HepG2 (cell line): ENCODE results near the gene VAMP2. TPM values are rescaled to one million over a fixed set of nuclear protein-coding genes. Genes with fewer than 3 reads are reported as not detected.

Experiments used
- CHD4 ChIP-seq: fragments of 200-600 bp; sonication (generic); IDR thresholded peaks from 2 replicates; pipeline ENCODE4 v1.7.0; 2017; ENCODE audit warnings: mild to moderate bottlenecking, low read length, borderline replicate concordance
- JUNB ChIP-seq: sonication (generic); formaldehyde crosslinking; IDR thresholded peaks from 2 replicates; pipeline ENCODE4 v1.8.0; 2022; ENCODE audit warnings: missing genetic modification reagents, mild to moderate bottlenecking, borderline replicate concordance
- KAT8 ChIP-seq: IDR thresholded peaks from 2 replicates; pipeline ENCODE4 v1.6.1; 2016; ENCODE audit warnings: missing genetic modification reagents, missing compliant biosample characterization
- KMT2B ChIP-seq: IDR thresholded peaks from 2 replicates; pipeline ENCODE4 v1.6.1; 2016; ENCODE audit warnings: missing genetic modification reagents, missing compliant biosample characterization
- MAFK ChIP-seq, 2 experiments: IDR thresholded peaks in 1 of 2; conservative IDR thresholded peaks in 1 of 2; 2 replicates each; pipeline ENCODE4 v1.6.1; 2011; ENCODE audit warnings: improper control_type of control experiment in 2 of 2, low read length in 2 of 2
- NAIF1 ChIP-seq: sonication (generic); formaldehyde crosslinking; IDR thresholded peaks from 2 replicates; pipeline ENCODE4 v1.5.0; 2020; ENCODE audit warnings: mild to moderate bottlenecking, missing genetic modification reagents, borderline replicate concordance
- SALL1 ChIP-seq: sonication (generic); formaldehyde crosslinking; IDR thresholded peaks from 2 replicates; pipeline ENCODE4 v1.8.0; 2022; ENCODE audit warnings: mild to moderate bottlenecking, missing genetic modification reagents
- SNAI1 ChIP-seq: sonication (generic); formaldehyde crosslinking; IDR thresholded peaks from 2 replicates; pipeline ENCODE4 v1.5.0; 2020; ENCODE audit warnings: mild to moderate bottlenecking, missing genetic modification reagents, borderline replicate concordance
- SRF ChIP-seq: IDR thresholded peaks from 2 replicates; pipeline ENCODE4 v1.6.1; 2011; ENCODE audit warnings: mild to moderate bottlenecking, low read depth, low read length, moderate library complexity
- ZKSCAN1 ChIP-seq: fragments of 150-350 bp; IDR thresholded peaks from 2 replicates; pipeline ENCODE4 v1.6.1; 2014; ENCODE audit warnings: low read length
- ZNF282 ChIP-seq: fragments of 450-650 bp; IDR thresholded peaks from 2 replicates; pipeline ENCODE4 v1.6.1; 2018; ENCODE audit not compliant: partially characterized antibody
- ZNF468 ChIP-seq: sonication (generic); formaldehyde crosslinking; IDR thresholded peaks from 2 replicates; pipeline ENCODE4 v1.8.0; 2022; ENCODE audit warnings: mild to moderate bottlenecking, moderate library complexity, missing genetic modification reagents
- ZNF703 ChIP-seq: sonication (generic); formaldehyde crosslinking; IDR thresholded peaks from 2 replicates; pipeline ENCODE4 v1.5.1; 2020; ENCODE audit warnings: missing genetic modification reagents, mild to moderate bottlenecking, moderate library complexity, borderline replicate concordance
- ZSCAN31 ChIP-seq: sonication (generic); formaldehyde crosslinking; IDR thresholded peaks from 2 replicates; pipeline ENCODE4 v1.5.0; 2020; ENCODE audit warnings: low read depth, mild to moderate bottlenecking, missing genetic modification reagents
- polyA plus RNA-seq, 8 experiments: library from polyadenylated mRNA; depleted of rRNA in 3 of 8; stranded (reverse) in 7 of 8; unstranded in 1 of 8; fragments of >200 nt; fragmentation: Illumina TruSeq in 4 of 8; extraction: Trizol in 4 of 8; gene quantifications; 2 replicates each; pipeline versions ENCODE4 v1.2.1 to v1.2.3, GENCODE V29; 2011 to 2016; ENCODE audit warnings: low read depth in 4 of 8, missing spikeins in 1 of 8, mixed read lengths in 1 of 8; ENCODE audit not compliant: insufficient read depth in 1 of 8
- total RNA-seq, 5 experiments: library from RNA; depleted of rRNA; stranded (reverse); fragments of >200 nt; fragmentation: Illumina TruSeq; extraction: Trizol; gene quantifications; 2 replicates each; pipeline ENCODE4 v1.2.3, GENCODE V29; 2016; ENCODE audit warnings: low read depth in 1 of 5
- TF ChIP-seq, protein P1 (sequence below): sonication (generic); formaldehyde crosslinking; IDR thresholded peaks from 2 replicates; pipeline ENCODE4 v1.5.0; 2020; ENCODE audit warnings: missing genetic modification reagents, mild to moderate bottlenecking, borderline replicate concordance
- TF ChIP-seq, protein P2 (sequence below): IDR thresholded peaks from 2 replicates; pipeline ENCODE4 v1.6.1; 2016; ENCODE audit warnings: low read depth, missing genetic modification reagents, missing compliant biosample characterization
- TF ChIP-seq, protein P3 (sequence below): sonication (generic); formaldehyde crosslinking; IDR thresholded peaks from 2 replicates; pipeline ENCODE4 v1.4.0; 2020; ENCODE audit warnings: low read depth, mild to moderate bottlenecking, missing genetic modification reagents
- TF ChIP-seq, protein P4 (sequence below): IDR thresholded peaks from 2 replicates; pipeline ENCODE4 v1.6.1; 2016; ENCODE audit warnings: control low read depth
- TF ChIP-seq, protein P5 (sequence below): sonication (generic); formaldehyde crosslinking; IDR thresholded peaks from 2 replicates; pipeline ENCODE4 v1.8.0; 2022; ENCODE audit warnings: low read depth, missing genetic modification reagents

VAMP2 gene
- total and polyA plus RNA-seq, 2 of the 13 experiments (the other 11 are each of a cell fraction or from before 2014, with no cell fraction given): 3.9 to 17.2 TPM

DNA sequence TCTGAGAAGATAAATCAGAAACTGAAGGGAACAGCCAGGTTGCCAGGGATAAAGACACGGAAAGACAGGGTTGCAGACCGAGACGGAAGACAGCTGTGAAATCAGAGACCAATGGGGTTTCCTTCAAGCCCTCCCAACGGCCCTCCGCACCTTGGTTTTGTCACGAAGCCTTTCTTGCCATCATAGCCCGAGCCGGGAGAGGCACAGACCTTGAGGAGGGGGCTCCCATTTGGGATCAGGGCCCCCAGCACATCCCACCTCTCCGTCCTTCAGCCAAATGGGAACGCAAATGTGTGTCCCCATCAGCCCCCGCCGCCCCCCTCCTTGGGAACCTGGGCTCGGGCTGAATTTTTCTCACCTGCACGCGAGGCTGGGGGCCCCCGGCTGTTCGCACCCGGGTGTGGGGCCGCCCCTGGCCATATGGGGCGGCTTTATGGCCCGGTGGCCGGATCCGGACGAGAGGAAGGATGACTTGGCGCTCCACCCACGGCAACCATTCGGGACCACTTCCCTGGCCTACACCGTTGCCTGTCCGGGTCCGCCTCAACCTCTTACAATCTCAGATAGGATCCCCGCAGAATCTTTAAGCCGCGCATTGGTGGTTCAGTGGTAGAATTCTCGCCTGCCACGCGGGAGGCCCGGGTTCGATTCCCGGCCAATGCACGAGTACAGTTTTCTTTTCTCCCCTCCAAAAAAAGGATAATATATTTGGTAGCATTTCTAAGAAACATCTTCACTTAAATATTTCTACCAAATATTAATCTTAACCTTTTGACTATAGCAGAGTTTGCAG, 37.4 kb downstream of the VAMP2 start (continued):
- TF ChIP-seq, protein P1, sequence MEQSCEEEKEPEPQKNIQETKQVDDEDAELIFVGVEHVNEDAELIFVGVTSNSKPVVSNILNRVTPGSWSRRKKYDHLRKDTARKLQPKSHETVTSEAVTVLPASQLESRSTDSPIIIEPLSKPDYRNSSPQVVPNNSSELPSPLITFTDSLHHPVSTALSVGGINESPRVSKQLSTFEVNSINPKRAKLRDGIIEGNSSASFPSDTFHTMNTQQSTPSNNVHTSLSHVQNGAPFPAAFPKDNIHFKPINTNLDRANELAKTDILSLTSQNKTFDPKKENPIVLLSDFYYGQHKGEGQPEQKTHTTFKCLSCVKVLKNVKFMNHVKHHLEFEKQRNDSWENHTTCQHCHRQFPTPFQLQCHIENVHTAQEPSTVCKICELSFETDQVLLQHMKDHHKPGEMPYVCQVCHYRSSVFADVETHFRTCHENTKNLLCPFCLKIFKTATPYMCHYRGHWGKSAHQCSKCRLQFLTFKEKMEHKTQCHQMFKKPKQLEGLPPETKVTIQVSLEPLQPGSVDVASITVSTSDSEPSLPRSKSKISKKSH: no peak
- peak; percentile 38; the same call in 1 of the 2 replicates for TF ChIP-seq KAT8
- TF ChIP-seq NAIF1: 0 out of 2 replicates have a peak, but pooled peaks have one; percentile 37
- TF ChIP-seq KMT2B (CRISPR knock-in tag): no peak
- TF ChIP-seq ZNF468: no peak
- no peak for TF ChIP-seq JUNB (CRISPR knock-in tag)
- no peak for TF ChIP-seq ZSCAN31 (CRISPR knock-in tag)
- peak; percentile 47; the same call in 1 of the 2 replicates for TF ChIP-seq SALL1 (CRISPR knock-in tag)
- no peak for TF ChIP-seq ZKSCAN1
- TF ChIP-seq, protein P2, sequence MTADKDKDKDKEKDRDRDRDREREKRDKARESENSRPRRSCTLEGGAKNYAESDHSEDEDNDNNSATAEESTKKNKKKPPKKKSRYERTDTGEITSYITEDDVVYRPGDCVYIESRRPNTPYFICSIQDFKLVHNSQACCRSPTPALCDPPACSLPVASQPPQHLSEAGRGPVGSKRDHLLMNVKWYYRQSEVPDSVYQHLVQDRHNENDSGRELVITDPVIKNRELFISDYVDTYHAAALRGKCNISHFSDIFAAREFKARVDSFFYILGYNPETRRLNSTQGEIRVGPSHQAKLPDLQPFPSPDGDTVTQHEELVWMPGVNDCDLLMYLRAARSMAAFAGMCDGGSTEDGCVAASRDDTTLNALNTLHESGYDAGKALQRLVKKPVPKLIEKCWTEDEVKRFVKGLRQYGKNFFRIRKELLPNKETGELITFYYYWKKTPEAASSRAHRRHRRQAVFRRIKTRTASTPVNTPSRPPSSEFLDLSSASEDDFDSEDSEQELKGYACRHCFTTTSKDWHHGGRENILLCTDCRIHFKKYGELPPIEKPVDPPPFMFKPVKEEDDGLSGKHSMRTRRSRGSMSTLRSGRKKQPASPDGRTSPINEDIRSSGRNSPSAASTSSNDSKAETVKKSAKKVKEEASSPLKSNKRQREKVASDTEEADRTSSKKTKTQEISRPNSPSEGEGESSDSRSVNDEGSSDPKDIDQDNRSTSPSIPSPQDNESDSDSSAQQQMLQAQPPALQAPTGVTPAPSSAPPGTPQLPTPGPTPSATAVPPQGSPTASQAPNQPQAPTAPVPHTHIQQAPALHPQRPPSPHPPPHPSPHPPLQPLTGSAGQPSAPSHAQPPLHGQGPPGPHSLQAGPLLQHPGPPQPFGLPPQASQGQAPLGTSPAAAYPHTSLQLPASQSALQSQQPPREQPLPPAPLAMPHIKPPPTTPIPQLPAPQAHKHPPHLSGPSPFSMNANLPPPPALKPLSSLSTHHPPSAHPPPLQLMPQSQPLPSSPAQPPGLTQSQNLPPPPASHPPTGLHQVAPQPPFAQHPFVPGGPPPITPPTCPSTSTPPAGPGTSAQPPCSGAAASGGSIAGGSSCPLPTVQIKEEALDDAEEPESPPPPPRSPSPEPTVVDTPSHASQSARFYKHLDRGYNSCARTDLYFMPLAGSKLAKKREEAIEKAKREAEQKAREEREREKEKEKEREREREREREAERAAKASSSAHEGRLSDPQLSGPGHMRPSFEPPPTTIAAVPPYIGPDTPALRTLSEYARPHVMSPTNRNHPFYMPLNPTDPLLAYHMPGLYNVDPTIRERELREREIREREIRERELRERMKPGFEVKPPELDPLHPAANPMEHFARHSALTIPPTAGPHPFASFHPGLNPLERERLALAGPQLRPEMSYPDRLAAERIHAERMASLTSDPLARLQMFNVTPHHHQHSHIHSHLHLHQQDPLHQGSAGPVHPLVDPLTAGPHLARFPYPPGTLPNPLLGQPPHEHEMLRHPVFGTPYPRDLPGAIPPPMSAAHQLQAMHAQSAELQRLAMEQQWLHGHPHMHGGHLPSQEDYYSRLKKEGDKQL (CRISPR knock-in tag): no peak
- TF ChIP-seq ZNF282: no peak
- TF ChIP-seq ZNF703 (CRISPR knock-in tag): no peak
- TF ChIP-seq, protein P3, sequence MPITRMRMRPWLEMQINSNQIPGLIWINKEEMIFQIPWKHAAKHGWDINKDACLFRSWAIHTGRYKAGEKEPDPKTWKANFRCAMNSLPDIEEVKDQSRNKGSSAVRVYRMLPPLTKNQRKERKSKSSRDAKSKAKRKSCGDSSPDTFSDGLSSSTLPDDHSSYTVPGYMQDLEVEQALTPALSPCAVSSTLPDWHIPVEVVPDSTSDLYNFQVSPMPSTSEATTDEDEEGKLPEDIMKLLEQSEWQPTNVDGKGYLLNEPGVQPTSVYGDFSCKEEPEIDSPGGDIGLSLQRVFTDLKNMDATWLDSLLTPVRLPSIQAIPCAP (CRISPR knock-in tag): no peak
- no peak; the same call in 1 of the 2 replicates for TF ChIP-seq CHD4
- TF ChIP-seq SRF: no peak
- TF ChIP-seq SNAI1 (CRISPR knock-in tag): no peak
- no peak for TF ChIP-seq MAFK (conservative IDR thresholded peaks at IDR 0.05 in 1 of 2, IDR thresholded peaks at IDR 0.05 in 1 of 2; ENCODE audit: low read length in 2 of 2)
- TF ChIP-seq, protein P4, sequence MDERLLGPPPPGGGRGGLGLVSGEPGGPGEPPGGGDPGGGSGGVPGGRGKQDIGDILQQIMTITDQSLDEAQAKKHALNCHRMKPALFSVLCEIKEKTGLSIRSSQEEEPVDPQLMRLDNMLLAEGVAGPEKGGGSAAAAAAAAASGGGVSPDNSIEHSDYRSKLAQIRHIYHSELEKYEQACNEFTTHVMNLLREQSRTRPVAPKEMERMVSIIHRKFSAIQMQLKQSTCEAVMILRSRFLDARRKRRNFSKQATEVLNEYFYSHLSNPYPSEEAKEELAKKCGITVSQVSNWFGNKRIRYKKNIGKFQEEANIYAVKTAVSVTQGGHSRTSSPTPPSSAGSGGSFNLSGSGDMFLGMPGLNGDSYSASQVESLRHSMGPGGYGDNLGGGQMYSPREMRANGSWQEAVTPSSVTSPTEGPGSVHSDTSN (CRISPR knock-in tag): no peak
- TF ChIP-seq, protein P5, sequence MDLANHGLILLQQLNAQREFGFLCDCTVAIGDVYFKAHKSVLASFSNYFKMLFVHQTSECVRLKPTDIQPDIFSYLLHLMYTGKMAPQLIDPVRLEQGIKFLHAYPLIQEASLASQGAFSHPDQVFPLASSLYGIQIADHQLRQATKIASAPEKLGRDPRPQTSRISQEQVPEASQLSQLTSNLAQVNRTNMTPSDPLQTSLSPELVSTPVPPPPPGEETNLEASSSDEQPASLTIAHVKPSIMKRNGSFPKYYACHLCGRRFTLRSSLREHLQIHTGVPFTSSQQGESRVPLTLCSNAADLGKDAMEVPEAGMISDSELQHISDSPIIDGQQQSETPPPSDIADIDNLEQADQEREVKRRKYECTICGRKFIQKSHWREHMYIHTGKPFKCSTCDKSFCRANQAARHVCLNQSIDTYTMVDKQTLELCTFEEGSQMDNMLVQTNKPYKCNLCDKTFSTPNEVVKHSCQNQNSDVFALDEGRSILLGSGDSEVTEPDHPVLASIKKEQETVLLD: no peak
